ENCODE measurements around the gene TMEM164. TPM values are rescaled to one million over a fixed set of nuclear protein-coding genes. Genes with fewer than 3 reads are reported as not detected.

Gene TMEM164
- total and polyA plus RNA-seq, 10 of the 15 experiments (the other 5 are each of a cell fraction or from before 2014, with no cell fraction given): 0.61 to 18.3 (median 7.0) TPM

- TF ChIP-seq RUNX3 (IDR thresholded peaks at IDR 0.05; ENCODE audit: low read length): peak; percentile 52
- peak; percentile 26; the same call in 1 of the 2 replicates for TF ChIP-seq PKNOX1 (IDR thresholded peaks at IDR 0.05)
These were observed 130.9 kb downstream of the TMEM164 start (continued) for GRCh38 chrX:110133735-110134370.

- WGBS (ENCODE audit: insufficient coverage, insufficient replicate concordance, low lambda C conversion rate, missing lambda C conversion rate): 42% methylated on average over 1 of the region's 1 CpG
- RAD21 ChIA-PET (ENCODE audit: unreplicated experiment): no interaction called here
- TF ChIP-seq FOXM1 (IDR thresholded peaks at IDR 0.05; ENCODE audit: low read depth, low read length) (no peak), SMARCA5 (IDR thresholded peaks at IDR 0.05) (no peak), NFXL1 (IDR thresholded peaks at IDR 0.05; ENCODE audit: borderline replicate concordance) (no peak), MTA2 (IDR thresholded peaks at IDR 0.05; ENCODE audit: low read depth) (no peak), USF2 (IDR thresholded peaks at IDR 0.05; ENCODE audit: borderline replicate concordance, low read depth, low read length) (no peak), PBX3 (IDR thresholded peaks at IDR 0.05; ENCODE audit: insufficient replicate concordance, low read depth, low read length) (no peak), YY1 (IDR thresholded peaks at IDR 0.05; ENCODE audit: low read depth, low read length) (no peak), REST (IDR thresholded peaks at IDR 0.05; ENCODE audit: low read depth, low read length) (no peak), CREB1 (IDR thresholded peaks at IDR 0.05; ENCODE audit: low read depth) (no peak), KDM1A (IDR thresholded peaks at IDR 0.05; ENCODE audit: borderline replicate concordance) (no peak), RAD51 (IDR thresholded peaks at IDR 0.05) (no peak), CBX3 (IDR thresholded peaks at IDR 0.05; ENCODE audit: borderline replicate concordance, low read depth) (no peak), BCL11A (IDR thresholded peaks at IDR 0.05; ENCODE audit: low read depth, low read length) (no peak), GATAD2B (conservative IDR thresholded peaks at IDR 0.05; ENCODE audit: low read depth) (no peak)
- Histone ChIP-seq H3K27me3 (replicated peaks in 1 of 2; ENCODE audit: control insufficient read depth in 2 of 2, insufficient read depth in 2 of 2, low read length in 1 of 2) (no peaks in the 10 kb centered on the region), H3K4me1 (ENCODE audit: control insufficient read depth, insufficient read depth, low read length) (no peaks in the 10 kb centered on the region), H2AFZ (ENCODE audit: control insufficient read depth, low read depth, low read length) (no peak overlapping the region), H4K20me1 (ENCODE audit: control insufficient read depth, insufficient read depth) (no peaks in the 10 kb centered on the region), H3K9ac (ENCODE audit: control insufficient read depth, insufficient read depth, low read length) (no peak overlapping the region), H3K4me2 (ENCODE audit: control insufficient read depth, insufficient read depth) (no peak overlapping the region), H3K9me3 (replicated peaks; ENCODE audit: control insufficient read depth, insufficient read depth, low read length) (no peaks in the 10 kb centered on the region), H3K36me3 (ENCODE audit: control insufficient read depth in 2 of 2, insufficient read depth in 2 of 2, low read length in 1 of 2) (no peaks in the 10 kb centered on the region), H3K4me3 (no peak overlapping the region), H3K27ac (ENCODE audit: control insufficient read depth, insufficient read depth) (no peak overlapping the region), H3K79me2 (ENCODE audit: control insufficient read depth, insufficient read depth, low read length) (no peaks in the 10 kb centered on the region)
- POLR2A ChIA-PET: no interaction called here
- CTCF ChIA-PET: interaction anchor here (1.4 to 6.8 kb wide), 3 partner anchors 11 to 225 kb away, joined by 3 to 53 read pairs (median 4); no protein-coding TSS in a partner anchor
- SMC1A ChIA-PET (ENCODE audit: uncharacterized antibody, unreplicated experiment): no interaction called here
- no peak for DNase-seq (ENCODE audit: low read depth, low spot score)
- intact Hi-C loops (cut with micrococcal nuclease; ENCODE audit: unreplicated experiment) (no loop called here), in situ Hi-C loops (cut with MboI) (no loop called here)
- FAIRE-seq: no peak
- no peak for ATAC-seq
- no TSS peak for BruUV-seq (replicated peaks)
These were observed 132.7 kb downstream of the TMEM164 start for GRCh38 chrX:110135618-110136017.

All from GM12878 (cell line).